Dendritic cell treated with granulocyte-macrophage colony-stimulating factor and Interleukin-4, amounts not matched to agents 40 ng/mL and 50 ng/mL, for 4 days (primary cell): ENCODE measurements around the gene PRMT3.

Experiments used
- H3K27ac Mint-ChIP-seq: one replicate; pipeline ENCODE4 v1.8.0; 2022; ENCODE audit warnings: mild to moderate bottlenecking, mixed read lengths
- H3K27me3 Mint-ChIP-seq: one replicate; pipeline ENCODE4 v1.8.0; 2022; ENCODE audit warnings: mild to moderate bottlenecking, mixed read lengths
- H3K36me3 Mint-ChIP-seq: one replicate; pipeline ENCODE4 v1.8.0; 2022; ENCODE audit warnings: low read depth, mixed read lengths
- H3K4me1 Mint-ChIP-seq: one replicate; pipeline ENCODE4 v1.8.0; 2022; ENCODE audit warnings: low read depth, mixed read lengths
- H3K4me3 Mint-ChIP-seq: one replicate; pipeline ENCODE4 v1.8.0; 2022; ENCODE audit warnings: mild to moderate bottlenecking, moderate library complexity, mixed read lengths
- H3K9me3 Mint-ChIP-seq: one replicate; pipeline ENCODE4 v1.8.0; 2022; ENCODE audit warnings: mixed read lengths
- intact Hi-C: fragments of 100-400 bp; cut with micrococcal nuclease; formaldehyde crosslinking; loops from one replicate; pipeline ENCODE4 v1.15.0; 2022

The PRMT3 gene

DNA sequence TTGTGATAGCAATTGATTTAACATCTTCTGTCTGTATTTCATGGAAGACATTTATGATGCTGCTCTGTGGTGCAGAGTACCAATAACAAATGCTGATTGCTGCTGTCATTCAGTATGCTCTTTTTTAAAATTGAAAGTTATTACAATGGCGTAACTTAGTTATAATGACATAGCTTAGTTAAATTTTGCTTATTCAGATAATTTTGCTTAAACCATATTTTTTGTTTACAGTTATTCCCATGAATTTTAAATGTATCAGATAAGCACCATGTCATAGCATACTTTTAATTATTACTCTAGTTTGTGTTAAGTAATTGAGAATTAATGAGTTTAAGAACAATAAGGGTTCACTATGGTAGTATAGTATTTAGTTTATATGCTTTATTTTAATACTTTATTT, 15.5 kb downstream of the PRMT3 start:
- Mint-ChIP-seq H3K27me3 (no peaks in the 10 kb centered on the region), H3K4me3 (no peak overlapping the region), H3K4me1 (no peaks in the 10 kb centered on the region), H3K36me3 (peaks cover 55% of the 10 kb centered on the region), H3K9me3 (no peaks in the 10 kb centered on the region), H3K27ac (no peak overlapping the region)
- intact Hi-C loops, result loop anchor here (10.0 kb wide), 1 partner anchor 62 kb away; no protein-coding TSS in a partner anchor

DNA sequence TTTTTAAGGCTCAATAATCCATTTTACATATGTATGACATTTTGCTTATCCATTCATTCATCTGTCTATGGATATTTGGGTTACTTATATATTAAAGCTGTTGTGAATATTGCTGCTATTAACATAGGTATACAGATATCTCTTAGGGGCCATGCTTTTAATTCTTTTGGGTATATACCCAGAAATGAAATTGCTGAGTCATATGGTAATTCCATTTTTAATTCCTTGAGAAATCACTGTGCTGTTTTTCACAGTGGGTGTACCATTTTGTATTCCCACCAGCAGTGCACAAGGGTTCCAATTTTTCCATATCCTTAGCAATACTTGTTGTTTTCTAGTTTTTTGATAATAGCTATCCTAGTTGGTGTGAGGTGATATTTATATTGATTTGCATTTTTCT, 19.0 kb downstream of the PRMT3 start:
- no peaks in the 10 kb centered on the region for H3K4me1 Mint-ChIP-seq
- H3K27me3 Mint-ChIP-seq, result no peaks in the 10 kb centered on the region
- H3K36me3 Mint-ChIP-seq, result peaks cover 50% of the 10 kb centered on the region
- no peak overlapping the region for H3K27ac Mint-ChIP-seq
- no peaks in the 10 kb centered on the region for H3K9me3 Mint-ChIP-seq
- no peak overlapping the region for H3K4me3 Mint-ChIP-seq
- intact Hi-C loops, result loop anchor here (10.0 kb wide), 1 partner anchor 58 kb away; no protein-coding TSS in a partner anchor

DNA sequence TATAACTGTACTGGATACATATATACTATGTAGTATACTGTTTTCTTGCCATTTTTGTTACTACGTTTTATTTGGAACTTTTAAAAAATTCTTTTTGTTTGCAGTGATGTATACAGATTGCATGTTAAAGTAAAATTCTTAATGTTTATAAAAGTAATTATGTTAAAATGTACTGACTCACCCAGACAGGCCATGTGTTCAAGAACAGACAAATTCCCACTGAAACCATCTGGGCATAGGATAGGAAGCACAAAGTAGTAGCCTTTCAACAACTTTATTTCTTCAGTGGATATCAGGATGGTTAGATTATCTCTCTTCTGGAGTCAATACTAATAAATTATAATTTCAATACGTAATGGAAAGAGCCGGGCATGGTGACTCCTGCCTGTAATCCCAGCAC, 19.8 kb downstream of the PRMT3 start:
- Mint-ChIP-seq H3K4me3 (no peak overlapping the region), H3K27me3 (no peaks in the 10 kb centered on the region), H3K36me3 (peaks cover 48% of the 10 kb centered on the region), H3K27ac (no peak overlapping the region), H3K9me3 (no peaks in the 10 kb centered on the region), H3K4me1 (no peaks in the 10 kb centered on the region)
- intact Hi-C loops, result loop anchor here (10.0 kb wide), 1 partner anchor 57 kb away; no protein-coding TSS in a partner anchor

DNA sequence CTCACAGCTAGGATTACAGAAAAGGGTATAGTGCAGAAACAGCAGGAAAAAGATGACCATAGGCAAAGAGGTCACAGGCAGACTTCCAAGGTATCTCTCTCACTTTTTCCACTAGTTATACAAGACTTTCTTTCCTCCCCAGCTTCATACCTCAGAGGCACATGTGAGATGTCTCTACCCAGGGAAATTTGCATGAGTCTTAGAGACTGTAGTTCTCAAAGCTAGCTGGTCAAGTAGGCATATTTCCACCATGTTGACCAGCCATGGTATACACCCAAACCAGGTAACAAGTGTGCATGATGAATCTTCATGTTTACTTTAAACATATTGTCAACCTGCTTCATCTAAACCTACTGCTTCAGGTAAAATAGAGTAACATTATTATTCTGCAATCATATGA, 27.9 kb downstream of the PRMT3 start:
- Mint-ChIP-seq H3K36me3 (peaks cover 61% of the 10 kb centered on the region), H3K4me3 (no peak overlapping the region), H3K27me3 (no peaks in the 10 kb centered on the region), H3K9me3 (no peaks in the 10 kb centered on the region), H3K27ac (no peak overlapping the region), H3K4me1 (no peaks in the 10 kb centered on the region)
- intact Hi-C loops, result no loop called here

DNA sequence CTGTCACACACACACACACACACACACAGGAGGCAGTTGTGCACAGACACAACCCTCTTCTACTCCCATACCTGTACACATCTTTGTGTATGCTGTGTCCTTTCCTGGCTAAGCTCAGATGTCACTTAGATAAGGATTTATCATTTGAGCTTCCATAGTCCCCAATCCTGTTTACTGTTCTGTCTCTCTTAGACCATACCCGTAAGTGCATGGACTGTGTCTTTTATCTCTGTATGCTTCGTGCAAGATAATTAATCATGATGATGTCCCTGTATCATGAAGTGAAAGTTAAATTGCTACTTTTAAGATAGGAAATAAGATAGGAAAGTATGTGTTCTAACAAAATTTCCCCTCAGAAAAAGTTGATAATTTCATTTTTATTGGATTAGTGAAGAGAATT, 30.3 kb downstream of the PRMT3 start:
- H3K27me3 Mint-ChIP-seq, result no peaks in the 10 kb centered on the region
- H3K4me1 Mint-ChIP-seq, result no peaks in the 10 kb centered on the region
- H3K4me3 Mint-ChIP-seq, result no peak overlapping the region
- H3K9me3 Mint-ChIP-seq, result no peaks in the 10 kb centered on the region
- intact Hi-C loops, result no loop called here
- peaks cover 75% of the 10 kb centered on the region for H3K36me3 Mint-ChIP-seq
- no peak overlapping the region for H3K27ac Mint-ChIP-seq

DNA sequence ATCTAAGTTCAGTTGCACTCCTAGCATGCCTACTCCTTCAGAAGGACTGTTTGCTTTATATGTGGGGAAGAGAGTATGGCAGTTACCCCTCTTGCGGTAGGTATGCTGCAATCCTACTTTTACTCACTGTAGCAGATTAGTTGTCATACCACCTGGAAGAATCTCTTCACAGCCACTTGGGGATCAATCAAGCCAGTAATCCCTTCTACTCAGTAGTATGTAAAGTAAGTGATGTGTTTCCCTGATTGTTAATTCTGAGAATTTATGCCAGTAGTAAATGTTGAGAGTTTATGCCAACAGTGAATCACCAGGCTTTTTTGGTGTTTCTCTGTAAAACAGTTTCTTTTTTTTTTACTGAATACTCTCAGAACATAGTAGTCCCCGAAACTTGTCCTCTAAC, 34.4 kb downstream of the PRMT3 start:
- Mint-ChIP-seq H3K4me3 (no peak overlapping the region), H3K36me3 (peaks cover 56% of the 10 kb centered on the region), H3K27me3 (no peaks in the 10 kb centered on the region), H3K27ac (no peak overlapping the region), H3K4me1 (no peaks in the 10 kb centered on the region), H3K9me3 (no peaks in the 10 kb centered on the region)
- intact Hi-C loops, result no loop called here

DNA sequence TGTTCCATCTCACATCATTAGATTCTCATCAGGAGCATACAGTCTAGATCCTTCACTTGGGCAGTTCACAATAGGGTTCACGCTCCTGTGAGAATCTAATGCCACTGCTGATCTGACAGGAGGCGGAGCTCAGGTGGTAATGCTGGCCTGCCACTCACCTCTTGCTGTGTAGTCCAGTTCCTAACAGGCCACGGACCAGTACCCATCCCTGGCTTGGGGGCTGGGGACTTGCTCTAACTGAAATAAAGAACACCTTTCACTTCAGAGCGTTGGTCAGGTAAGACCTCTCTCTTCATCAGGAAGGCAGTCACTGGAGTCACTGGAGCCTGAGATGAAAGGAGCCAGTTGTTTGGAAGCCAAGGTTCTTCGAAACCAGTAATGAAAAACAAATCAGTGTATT, 41.7 kb downstream of the PRMT3 start:
- peaks cover 41% of the 10 kb centered on the region for H3K36me3 Mint-ChIP-seq
- no peak overlapping the region for H3K4me3 Mint-ChIP-seq
- intact Hi-C loops, result no loop called here
- H3K27me3 Mint-ChIP-seq, result no peaks in the 10 kb centered on the region
- no peak overlapping the region for H3K27ac Mint-ChIP-seq
- no peaks in the 10 kb centered on the region for H3K9me3 Mint-ChIP-seq
- H3K4me1 Mint-ChIP-seq, result no peaks in the 10 kb centered on the region

DNA sequence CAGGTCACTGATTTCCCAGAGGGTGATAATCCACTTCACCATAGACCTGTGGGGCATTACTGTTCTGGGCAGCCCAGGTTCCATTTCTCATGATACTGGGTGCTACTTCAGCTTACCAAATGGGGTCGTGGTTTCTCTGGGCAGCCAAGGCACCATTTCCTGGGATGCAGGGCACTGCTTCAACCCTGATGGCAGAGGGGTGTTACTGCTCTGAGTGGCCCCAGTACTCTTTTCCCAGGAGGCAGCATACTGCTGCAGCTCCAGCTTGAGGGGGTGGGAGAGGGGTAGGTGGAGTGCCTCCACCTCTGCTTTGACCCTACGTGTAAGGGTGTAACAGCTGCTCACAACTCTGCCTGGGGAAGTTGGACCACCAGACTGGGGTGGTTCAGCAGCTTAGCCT, 51.1 kb downstream of the PRMT3 start:
- Mint-ChIP-seq H3K27me3 (no peaks in the 10 kb centered on the region), H3K36me3 (peaks cover 55% of the 10 kb centered on the region), H3K4me1 (no peaks in the 10 kb centered on the region), H3K9me3 (no peaks in the 10 kb centered on the region), H3K27ac (no peak overlapping the region), H3K4me3 (no peak overlapping the region)
- intact Hi-C loops, result no loop called here

DNA sequence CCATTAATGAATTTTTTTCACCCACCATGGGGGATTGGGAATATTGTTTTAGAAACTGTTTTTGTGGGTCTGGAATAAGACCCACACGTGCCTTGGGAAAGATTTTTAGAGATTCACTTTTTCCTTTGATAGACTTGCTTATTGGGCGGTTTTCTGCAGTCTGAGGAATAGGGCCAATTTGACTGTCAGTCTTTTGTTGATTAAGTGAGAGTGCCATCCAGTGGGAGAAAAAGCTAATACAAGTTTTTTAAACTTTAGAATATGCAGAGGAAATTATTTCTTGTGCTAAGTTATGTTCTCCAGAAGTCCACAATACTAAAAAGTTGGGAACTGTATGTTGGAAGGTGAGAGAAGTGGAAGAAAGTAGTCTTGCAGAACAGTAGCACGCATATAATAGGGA, 56.1 kb downstream of the PRMT3 start:
- Mint-ChIP-seq H3K27ac (no peak overlapping the region), H3K4me3 (no peak overlapping the region), H3K27me3 (no peaks in the 10 kb centered on the region), H3K4me1 (no peaks in the 10 kb centered on the region), H3K9me3 (no peaks in the 10 kb centered on the region), H3K36me3 (peaks cover 11% of the 10 kb centered on the region)
- intact Hi-C loops, result no loop called here

DNA sequence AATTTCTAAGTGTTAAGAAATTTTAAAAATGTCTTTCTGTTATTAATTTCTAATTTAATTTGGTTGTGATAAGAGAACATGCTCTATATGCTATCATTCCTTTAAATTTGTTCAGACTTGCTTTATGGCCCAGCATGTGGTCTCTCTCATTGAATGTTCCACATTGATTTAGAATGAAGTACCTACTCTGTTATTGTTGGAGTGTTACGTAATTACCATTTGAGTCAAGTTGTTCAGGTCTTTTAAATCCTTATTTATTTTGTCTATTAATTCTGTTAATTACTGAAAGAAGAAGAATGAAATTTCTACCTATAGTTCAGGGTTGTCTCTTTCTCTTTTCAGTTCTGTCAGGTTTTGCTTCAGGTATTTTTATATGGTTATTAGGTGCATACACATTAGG, 57.0 kb downstream of the PRMT3 start:
- Mint-ChIP-seq H3K27ac (no peak overlapping the region), H3K4me1 (no peaks in the 10 kb centered on the region), H3K27me3 (no peaks in the 10 kb centered on the region)

DNA sequence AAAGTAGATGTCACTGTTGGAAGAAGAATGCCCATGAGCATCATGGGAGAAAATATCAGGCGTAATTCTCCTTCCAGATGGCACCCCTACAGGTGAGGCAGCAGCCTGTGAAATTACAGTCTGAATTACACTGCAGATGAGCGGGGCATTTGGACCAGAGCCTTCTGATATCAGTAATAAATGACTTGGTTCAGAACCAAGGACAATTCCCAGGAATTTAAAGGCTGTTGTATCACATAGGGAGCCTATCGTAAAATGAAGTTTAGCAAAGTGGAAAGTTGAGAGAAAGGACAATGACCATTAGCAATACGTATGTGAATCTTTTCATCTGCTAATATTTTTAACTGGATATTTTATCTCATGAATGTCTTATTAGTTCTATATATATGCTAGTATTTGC, 61.3 kb downstream of the PRMT3 start:
- no peaks in the 10 kb centered on the region for H3K9me3 Mint-ChIP-seq
- intact Hi-C loops, result no loop called here

More for the DNA sequence above, 57.0 kb downstream of the PRMT3 start:
- intact Hi-C loops, result no loop called here
- Mint-ChIP-seq H3K9me3 (no peaks in the 10 kb centered on the region), H3K36me3 (peaks cover 6% of the 10 kb centered on the region), H3K4me3 (no peak overlapping the region)

DNA sequence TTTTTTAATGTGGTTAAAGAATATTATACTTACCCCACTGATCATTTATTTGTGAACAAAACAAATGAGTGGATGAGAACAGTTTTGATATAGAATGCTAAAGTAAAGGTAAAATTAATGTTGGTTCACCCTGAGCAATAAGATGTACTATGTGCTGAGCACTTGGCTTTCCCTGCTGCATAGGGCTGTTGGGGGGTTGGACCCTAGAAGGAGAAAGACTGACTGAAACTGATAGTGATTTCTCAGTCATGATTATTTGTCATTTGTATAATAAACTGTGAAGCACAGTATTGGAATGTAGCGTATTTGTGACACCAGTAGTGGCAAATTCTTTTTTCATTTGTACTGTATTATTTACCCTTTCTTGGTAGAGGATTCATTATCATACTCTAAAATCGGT, 63.3 kb downstream of the PRMT3 start:
- no peak overlapping the region for H3K27ac Mint-ChIP-seq
- intact Hi-C loops, result no loop called here
- H3K27me3 Mint-ChIP-seq, result no peaks in the 10 kb centered on the region
- H3K9me3 Mint-ChIP-seq, result no peaks in the 10 kb centered on the region
- no peak overlapping the region for H3K4me3 Mint-ChIP-seq
- peaks cover 12% of the 10 kb centered on the region for H3K4me1 Mint-ChIP-seq
- H3K36me3 Mint-ChIP-seq, result no peaks in the 10 kb centered on the region

More for the DNA sequence above, 61.3 kb downstream of the PRMT3 start:
- Mint-ChIP-seq H3K4me1 (peaks cover 12% of the 10 kb centered on the region), H3K4me3 (no peak overlapping the region), H3K36me3 (no peaks in the 10 kb centered on the region), H3K27ac (no peak overlapping the region), H3K27me3 (no peaks in the 10 kb centered on the region)

DNA sequence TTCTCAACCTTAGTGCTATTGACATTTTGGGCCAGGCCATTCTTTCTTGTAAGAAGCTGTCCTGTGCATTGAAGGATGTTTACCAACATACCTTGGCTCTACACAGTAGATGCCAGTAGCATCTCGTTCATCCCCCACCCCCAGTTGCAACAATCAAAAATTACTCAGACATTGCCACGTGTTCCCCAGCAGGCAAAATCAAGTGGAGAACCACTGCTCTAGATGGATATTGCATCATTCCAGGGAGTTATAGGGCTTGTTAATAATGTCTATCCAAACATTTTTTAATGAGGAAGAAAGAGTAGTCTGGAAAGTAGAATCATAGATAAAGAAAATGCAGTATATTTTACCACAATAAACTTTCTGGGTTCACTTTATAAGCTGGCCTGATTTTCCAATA, 64.1 kb downstream of the PRMT3 start:
- Mint-ChIP-seq H3K27me3 (no peaks in the 10 kb centered on the region), H3K36me3 (no peaks in the 10 kb centered on the region), H3K4me1 (peaks cover 12% of the 10 kb centered on the region), H3K9me3 (no peaks in the 10 kb centered on the region), H3K27ac (no peak overlapping the region), H3K4me3 (no peak overlapping the region)
- intact Hi-C loops, result no loop called here

DNA sequence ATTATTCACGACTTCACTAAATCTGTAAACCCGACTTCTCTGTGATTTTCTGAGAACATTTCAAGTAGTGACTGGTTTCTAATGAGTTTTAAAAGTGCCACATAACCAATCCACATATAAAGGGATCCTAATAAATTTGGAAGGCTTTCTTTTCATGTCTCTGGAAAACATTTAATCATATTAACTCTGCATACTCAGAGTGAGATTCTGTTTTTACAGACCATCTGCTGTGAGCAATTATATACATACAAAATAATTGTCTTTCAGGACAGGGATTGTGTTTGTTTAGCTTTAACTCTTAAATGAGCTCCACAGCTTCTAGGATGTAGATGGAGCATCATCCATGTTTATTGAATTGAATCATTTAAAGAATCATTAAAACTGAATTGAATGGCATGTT, 65.1 kb downstream of the PRMT3 start:
- Mint-ChIP-seq H3K27ac (no peak overlapping the region), H3K9me3 (no peaks in the 10 kb centered on the region), H3K27me3 (no peaks in the 10 kb centered on the region), H3K36me3 (peaks cover 7% of the 10 kb centered on the region), H3K4me1 (peaks cover 18% of the 10 kb centered on the region), H3K4me3 (no peak overlapping the region)
- intact Hi-C loops, result no loop called here

DNA sequence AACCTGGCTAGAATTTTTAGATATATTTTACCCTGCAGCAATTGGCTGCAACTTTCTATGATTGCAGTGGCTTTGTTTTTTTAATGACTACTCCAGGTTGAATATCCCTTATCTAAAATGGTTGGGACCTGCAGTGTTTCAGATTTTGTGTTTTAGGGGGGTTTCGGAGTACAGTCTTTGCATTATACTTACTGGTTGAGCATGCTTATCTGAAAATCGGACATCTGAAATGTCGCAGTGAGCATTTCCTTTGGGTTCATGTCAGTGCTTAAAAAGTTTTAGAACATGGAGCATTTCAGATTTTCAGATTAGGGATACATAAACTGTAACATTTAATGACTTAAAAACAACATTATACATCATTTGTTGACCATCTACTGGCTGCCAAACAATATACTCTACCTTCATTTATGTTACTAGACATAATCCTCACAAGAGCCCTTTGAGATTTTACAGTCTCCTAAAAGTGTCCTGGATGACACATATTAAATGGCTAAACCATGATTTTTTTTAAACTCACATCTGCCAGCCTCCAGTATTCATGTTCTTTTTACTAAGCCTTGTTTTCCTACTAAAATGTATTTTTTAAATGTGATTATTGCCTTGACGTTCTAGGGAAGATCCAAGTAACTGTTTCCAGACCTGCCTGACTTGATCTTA, 66.3 kb downstream of the PRMT3 start:
- H3K27me3 Mint-ChIP-seq, result no peaks in the 10 kb centered on the region
- H3K27ac Mint-ChIP-seq, result no peak overlapping the region
- intact Hi-C loops, result no loop called here
- no peaks in the 10 kb centered on the region for H3K9me3 Mint-ChIP-seq
- H3K4me3 Mint-ChIP-seq, result no peak overlapping the region
- peaks cover 18% of the 10 kb centered on the region for H3K4me1 Mint-ChIP-seq
- H3K36me3 Mint-ChIP-seq, result peaks cover 7% of the 10 kb centered on the region
